ENCODE measurements around the gene FAN1.

Gene FAN1

GRCh38 chr15:30958219-30958618, 54.5 kb downstream of the FAN1 start:
- DNase-seq (ENCODE audit: low spot score): no peak
- TF ChIP-seq CTCF (IDR thresholded peaks at IDR 0.05; ENCODE audit: extremely low read depth, missing control alignments): no peak

- DNase-seq (ENCODE audit: low spot score): no peak
- TF ChIP-seq CTCF (IDR thresholded peaks at IDR 0.05; ENCODE audit: extremely low read depth, missing control alignments): no peak
Observed at GRCh38 chr15:30962079-30962478, 58.4 kb downstream of the FAN1 start.

- DNase-seq (ENCODE audit: low spot score): no peak
- TF ChIP-seq CTCF (IDR thresholded peaks at IDR 0.05; ENCODE audit: extremely low read depth, missing control alignments): no peak
Observed at GRCh38 chr15:30962659-30963058, 58.9 kb downstream of the FAN1 start.

- no peak for DNase-seq (ENCODE audit: low spot score)
- TF ChIP-seq CTCF (IDR thresholded peaks at IDR 0.05; ENCODE audit: extremely low read depth, missing control alignments): no peak
Observed at GRCh38 chr15:30963681-30964080, 60.0 kb downstream of the FAN1 start.

GRCh38 chr15:30969724-30970123, 66.0 kb downstream of the FAN1 start:
- no peak for TF ChIP-seq CTCF (IDR thresholded peaks at IDR 0.05; ENCODE audit: extremely low read depth, missing control alignments)
- no peak for DNase-seq (ENCODE audit: low spot score)

GRCh38 chr15:30973379-30973778, 69.7 kb downstream of the FAN1 start:
- DNase-seq (ENCODE audit: low spot score): no peak
- no peak for TF ChIP-seq CTCF (IDR thresholded peaks at IDR 0.05; ENCODE audit: extremely low read depth, missing control alignments)

GRCh38 chr15:30974112-30974511, 70.4 kb downstream of the FAN1 start:
- no peak for TF ChIP-seq CTCF (IDR thresholded peaks at IDR 0.05; ENCODE audit: extremely low read depth, missing control alignments)
- no peak for DNase-seq (ENCODE audit: low spot score)

All from GM20000 (cell line).